Measurements from ENCODE around the gene RNASEH2B.
A peak's percentile ranks its signal among the peaks of the same experiment; 100 is the strongest.

Gene RNASEH2B

GRCh38 chr13:50934735-50935435, 25.3 kb downstream of the RNASEH2B start:
- no peak for DNase-seq

DNA sequence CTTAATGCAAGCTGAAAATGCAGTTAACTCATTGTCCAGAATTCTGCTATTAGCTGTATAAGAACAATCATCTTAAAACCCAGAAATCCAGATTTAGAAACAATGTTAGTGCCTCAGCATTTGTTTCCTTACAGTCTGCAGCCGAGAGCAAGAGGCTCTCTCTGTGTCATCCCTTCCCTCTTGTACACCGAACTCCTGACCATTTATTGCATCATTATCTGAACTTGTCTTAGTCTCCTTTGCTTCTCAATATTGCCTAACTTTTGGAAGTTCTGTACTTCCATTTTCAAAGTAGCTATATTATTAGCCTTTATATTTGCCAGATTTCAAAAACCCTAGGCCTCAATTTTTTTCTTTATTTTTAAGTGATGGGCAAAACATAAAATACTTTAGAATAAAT, 27.1 kb downstream of the RNASEH2B start:
- no peak for DNase-seq

DNA sequence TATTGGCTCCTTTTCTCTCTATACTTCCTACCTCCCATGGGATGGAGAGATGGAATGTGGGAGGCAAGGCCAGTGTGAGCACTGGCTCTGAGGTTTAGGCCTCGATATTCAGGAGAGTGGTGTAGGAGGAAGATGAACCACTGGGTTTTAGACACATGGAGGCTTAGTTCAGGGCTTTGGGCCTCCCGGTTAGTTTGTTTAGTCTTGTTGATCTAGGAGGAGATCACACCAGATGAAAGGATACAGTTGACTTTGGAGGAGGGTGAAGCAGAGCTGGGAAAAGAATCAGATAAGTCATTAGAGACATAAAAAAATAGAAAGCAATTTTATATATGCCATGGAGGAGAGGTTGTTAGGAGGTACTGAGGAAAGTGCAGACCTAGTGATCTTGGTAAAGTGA, 30.9 kb downstream of the RNASEH2B start:
- DNase-seq: no peak

GRCh38 chr13:50941146-50941545, 31.6 kb downstream of the RNASEH2B start:
- DNase-seq: no peak

DNA sequence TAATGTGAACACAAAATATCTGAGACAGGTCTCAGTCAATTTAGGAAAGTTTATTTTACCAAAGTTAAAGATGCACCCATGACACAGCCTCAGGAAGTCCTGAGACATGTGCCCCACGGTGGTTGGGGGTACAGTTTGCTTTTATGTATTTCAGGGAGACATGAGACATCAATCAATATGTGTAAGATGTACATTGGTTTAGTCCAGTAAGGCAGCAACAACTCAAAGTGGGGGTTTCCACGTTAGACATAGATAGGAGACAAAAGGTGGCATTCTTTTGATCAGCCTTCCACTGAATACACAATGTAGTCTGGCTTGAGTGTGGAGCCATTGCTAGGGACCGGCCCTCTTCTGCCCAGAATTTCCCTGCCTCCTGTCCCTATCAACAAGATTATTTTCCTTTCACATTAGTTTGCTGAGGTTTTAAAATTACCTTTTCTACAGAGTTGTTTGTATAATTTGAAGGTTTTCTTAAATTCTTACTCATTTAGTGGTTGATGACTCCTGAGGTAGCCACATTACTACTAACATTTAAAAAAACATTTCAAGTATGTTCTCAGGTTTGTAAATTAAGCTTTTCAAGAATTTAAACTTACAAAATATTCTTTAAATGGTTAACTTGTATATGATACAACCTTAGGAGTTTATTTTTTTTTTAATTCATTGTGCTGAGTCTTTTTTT, 33.2 kb downstream of the RNASEH2B start:
- DNase-seq: no peak

DNA sequence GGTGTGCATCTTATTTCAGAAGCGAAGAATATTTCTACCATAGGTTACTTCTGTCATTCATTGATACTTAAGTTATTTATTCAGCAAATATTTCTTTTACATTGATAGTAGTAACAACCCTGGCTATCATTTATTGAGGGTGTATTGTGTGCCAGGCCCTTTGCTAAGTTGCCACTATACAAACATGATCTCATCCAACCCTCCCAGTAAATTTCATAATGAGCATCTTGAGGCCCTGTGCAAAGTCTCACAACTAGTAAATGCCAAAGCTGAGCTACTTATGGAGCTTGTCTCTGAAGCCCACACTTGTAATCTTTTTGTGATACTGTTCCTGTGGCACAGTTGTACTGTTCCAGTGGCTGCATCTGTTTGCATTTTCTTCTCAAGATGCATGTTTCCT, 36.1 kb downstream of the RNASEH2B start:
- DNase-seq: no peak

DNA sequence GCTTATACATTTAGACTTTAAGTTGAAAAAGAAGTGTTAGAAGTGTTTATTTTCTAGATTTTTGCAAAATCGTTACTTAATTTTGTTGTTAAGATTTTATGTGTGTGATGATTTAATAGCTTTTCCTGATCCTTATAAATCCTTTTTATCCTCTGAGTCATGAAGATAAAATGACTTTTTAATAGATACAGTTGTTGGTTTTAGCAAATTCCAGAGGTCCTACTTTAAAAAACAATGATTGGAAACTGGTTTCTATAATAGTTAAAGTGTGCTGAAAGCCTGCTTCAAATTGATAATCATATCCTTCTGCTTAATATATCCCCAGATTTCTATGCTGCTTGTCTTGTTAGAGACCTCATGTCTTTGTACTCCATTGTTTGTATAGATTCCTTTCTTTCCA, 39.0 kb downstream of the RNASEH2B start:
- DNase-seq: no peak

DNA sequence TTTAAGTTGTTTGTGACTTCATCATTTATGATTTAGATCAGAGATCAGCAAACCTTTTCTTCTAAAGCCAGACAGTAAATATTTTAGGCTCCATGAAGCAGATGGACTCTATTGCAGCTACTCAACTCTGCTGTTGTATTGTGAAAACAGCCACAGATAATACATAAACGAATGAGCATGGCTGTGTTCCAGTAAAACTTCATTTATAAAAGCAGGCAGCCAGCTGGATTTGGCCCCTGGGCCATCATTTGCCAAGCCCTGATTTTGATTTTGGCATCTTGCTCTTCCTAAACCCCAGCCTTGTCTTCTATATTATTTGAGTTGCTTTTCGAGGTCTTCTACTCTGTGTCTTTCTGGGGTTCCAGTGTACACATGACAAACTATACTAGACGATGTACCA, 41.3 kb downstream of the RNASEH2B start:
- no peak for DNase-seq

GRCh38 chr13:50951366-50951765, 41.8 kb downstream of the RNASEH2B start:
- DNase-seq: no peak

GRCh38 chr13:50955241-50955640, 45.6 kb downstream of the RNASEH2B start:
- no peak for DNase-seq

DNA sequence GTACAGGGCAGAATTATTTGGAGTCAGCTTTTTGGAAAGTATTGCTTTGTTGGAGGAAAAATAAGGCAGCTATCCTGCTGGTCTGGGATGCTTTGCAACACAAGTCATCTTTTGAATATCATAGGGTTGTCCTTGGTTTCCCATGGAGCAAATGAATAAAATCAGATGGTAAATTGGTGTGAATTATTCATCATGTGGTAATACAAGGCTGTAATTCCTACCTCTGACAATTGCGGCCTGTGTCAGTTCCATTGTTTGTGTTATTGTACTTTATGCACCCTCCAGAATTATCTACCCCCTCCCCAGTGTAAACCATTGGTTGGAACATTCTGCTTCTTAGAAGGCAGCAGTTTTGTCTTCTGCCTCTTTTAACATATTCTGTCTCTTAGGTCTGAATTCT, 46.2 kb downstream of the RNASEH2B start:
- DNase-seq: peak in 1 of 51 donors; percentile 5

DNA sequence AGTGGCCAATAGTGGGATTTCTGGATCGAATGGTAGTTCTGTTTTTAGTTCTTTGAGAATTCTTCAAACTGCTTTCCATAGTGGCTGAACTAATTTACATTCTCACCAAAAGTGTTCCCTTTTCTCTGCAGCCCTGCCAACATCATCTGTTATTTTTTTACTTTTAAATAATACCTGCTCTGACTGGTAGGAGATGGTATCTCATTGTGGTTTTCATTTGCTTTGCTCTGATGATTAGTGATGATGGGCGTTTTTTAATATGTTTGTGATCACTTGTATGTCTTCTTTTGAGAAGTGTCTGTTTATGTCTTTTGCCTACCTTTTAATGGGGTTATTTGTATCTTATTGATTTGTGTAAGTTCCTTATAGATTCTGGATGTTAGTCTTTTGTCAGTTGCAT, 48.0 kb downstream of the RNASEH2B start:
- DNase-seq: no peak

DNA sequence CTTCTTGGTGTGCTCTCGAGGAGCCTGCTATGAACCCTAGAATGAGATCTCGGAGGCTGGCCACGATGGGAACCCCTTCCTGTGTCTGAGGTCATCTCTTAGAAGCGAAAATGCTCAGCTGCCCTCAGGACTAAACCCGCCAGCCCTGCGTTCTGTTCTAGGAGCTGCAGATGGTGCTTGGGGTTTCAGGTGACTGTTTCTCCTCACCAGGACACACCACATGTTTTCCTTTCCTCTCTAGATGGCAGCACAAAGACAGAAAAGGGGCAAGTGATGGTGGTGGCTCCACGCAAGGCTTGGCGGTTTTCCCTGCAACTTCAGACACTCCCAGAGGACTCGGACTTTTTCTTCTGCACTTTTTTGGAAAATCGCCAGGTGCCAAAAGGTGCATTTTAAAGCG, 60.1 kb downstream of the RNASEH2B start:
- DNase-seq: no peak

- no peak for DNase-seq
Observed at GRCh38 chr13:50970956-50971355, 61.4 kb downstream of the RNASEH2B start.

- no peak for DNase-seq
Observed at GRCh38 chr13:50974268-50974667, 64.7 kb downstream of the RNASEH2B start.

DNA sequence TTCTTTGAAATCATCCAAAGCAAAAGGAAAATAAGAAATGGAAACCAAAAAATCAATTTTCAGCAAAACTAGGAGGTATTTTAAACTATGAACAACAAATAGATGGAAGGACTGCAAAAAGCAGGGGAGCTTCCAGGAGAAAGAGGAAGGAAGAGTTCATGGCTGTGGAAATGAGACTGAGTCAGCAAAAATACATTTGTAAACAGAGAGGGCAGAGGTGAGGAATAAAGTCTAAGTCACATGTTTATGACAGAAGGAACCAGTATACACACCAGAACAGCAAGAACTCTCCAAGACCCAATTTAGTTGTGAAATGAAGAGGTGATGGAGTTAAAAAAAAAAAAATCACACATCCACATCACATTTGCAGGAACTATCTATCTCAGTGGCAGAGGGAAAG, 69.6 kb downstream of the RNASEH2B start:
- DNase-seq: no peak

- no peak for DNase-seq
Observed at GRCh38 chr13:50981686-50982085, 72.1 kb downstream of the RNASEH2B start.

GRCh38 chr13:50989476-50989875, 79.9 kb downstream of the RNASEH2B start:
- DNase-seq: peak in 2 of 51 donors; percentile 6 to 7

- DNase-seq: no peak
Observed at GRCh38 chr13:50990065-50990817, 80.7 kb downstream of the RNASEH2B start.

GRCh38 chr13:50990818-50991506, 81.4 kb downstream of the RNASEH2B start:
- peak in 29 of 51 donors; percentile 4 to 57 (median 28) for DNase-seq

GRCh38 chr13:50991579-50992521, 82.3 kb downstream of the RNASEH2B start:
- no peak for DNase-seq
